ENCODE data around the gene PCDHGA4. TPM values are rescaled to one million over a fixed set of nuclear protein-coding genes. Genes with fewer than 3 reads are reported as not detected.
A peak's percentile ranks its signal among the peaks of the same experiment; 100 is the strongest.

PCDHGA4 gene
- total RNA-seq, 6 experiments from 2014 or later: 3.6 to 6.3 (median 5.2) TPM

- Mint-ChIP-seq H3K36me3 (ENCODE audit: low read depth) (peaks cover 51% of the 10 kb centered on the region), H3K27me3 (ENCODE audit: insufficient read depth) (peaks cover 3% of the 10 kb centered on the region), H3K27ac (no peak overlapping the region), H3K9me3 (peaks cover 60% of the 10 kb centered on the region), H3K4me1 (ENCODE audit: low read depth) (peaks cover 25% of the 10 kb centered on the region), H3K4me3 (no peak overlapping the region)
- TF ChIP-seq CTCF (IDR thresholded peaks at IDR 0.05): no peak
- no peak for DNase-seq
These were observed 11.4 kb downstream of the PCDHGA4 start for GRCh38 chr5:141366016-141366896.

GRCh38 chr5:141369994-141370848 lies 15.4 kb downstream of the PCDHGA4 start, which contains the start of gene PCDHGB3:
Gene PCDHGB3, plus strand, starts transcription at chr5:141370242. Its CDS starts 153 bp downstream, at chr5:141370395.
- H3K4me3 Mint-ChIP-seq: peak within 1 kb of the TSS; percentile 88
- TF ChIP-seq CTCF (IDR thresholded peaks at IDR 0.05): peak; percentile 70
- H3K27ac Mint-ChIP-seq: peak within 1 kb of the TSS; percentile 73
- H3K4me1 Mint-ChIP-seq (ENCODE audit: low read depth): peaks cover 20% of the 10 kb centered on the region
- H3K9me3 Mint-ChIP-seq: peaks cover 61% of the 10 kb centered on the region
- H3K27me3 Mint-ChIP-seq (ENCODE audit: insufficient read depth): peaks cover 3% of the 10 kb centered on the region
- H3K36me3 Mint-ChIP-seq (ENCODE audit: low read depth): peaks cover 53% of the 10 kb centered on the region
- peak; percentile 73 for DNase-seq

GRCh38 chr5:141371572-141372475 lies 17.0 kb downstream of the PCDHGA4 start:
- DNase-seq: no peak
- Mint-ChIP-seq H3K36me3 (ENCODE audit: low read depth) (peaks cover 52% of the 10 kb centered on the region), H3K27ac (no peak overlapping the region), H3K4me3 (no peak overlapping the region), H3K4me1 (ENCODE audit: low read depth) (peaks cover 20% of the 10 kb centered on the region), H3K9me3 (peaks cover 59% of the 10 kb centered on the region), H3K27me3 (ENCODE audit: insufficient read depth) (peaks cover 2% of the 10 kb centered on the region)
- TF ChIP-seq CTCF (IDR thresholded peaks at IDR 0.05): no peak

GRCh38 chr5:141373673-141374317 lies 19.0 kb downstream of the PCDHGA4 start, which contains the start of gene PCDHGA6:
Gene PCDHGA6, plus strand, starts transcription at chr5:141373891. Its CDS starts 193 bp downstream, at chr5:141374084.
- peaks cover 63% of the 10 kb centered on the region for H3K9me3 Mint-ChIP-seq
- no peak within 1 kb of the TSS; the same call in 1 of the 2 replicates for H3K4me3 Mint-ChIP-seq
- peaks cover 57% of the 10 kb centered on the region for H3K36me3 Mint-ChIP-seq (ENCODE audit: low read depth)
- H3K27me3 Mint-ChIP-seq (ENCODE audit: insufficient read depth): peaks cover 2% of the 10 kb centered on the region
- DNase-seq: no peak
- peaks cover 20% of the 10 kb centered on the region for H3K4me1 Mint-ChIP-seq (ENCODE audit: low read depth)
- no peak within 1 kb of the TSS for H3K27ac Mint-ChIP-seq
- TF ChIP-seq CTCF (IDR thresholded peaks at IDR 0.05): peak; percentile 50

Measured in HFFc6 (cell line).